NCI-H82 treated with DMSO at 0.1 percent for 48 hours (cell line): Measurements from ENCODE around the gene TGM2.

Experiments used
- DNase-seq: peaks from one replicate; lab custom pipeline; 2025; ENCODE audit not compliant: unreplicated experiment; lab: John Stamatoyannopoulos, UW

Gene TGM2

DNA sequence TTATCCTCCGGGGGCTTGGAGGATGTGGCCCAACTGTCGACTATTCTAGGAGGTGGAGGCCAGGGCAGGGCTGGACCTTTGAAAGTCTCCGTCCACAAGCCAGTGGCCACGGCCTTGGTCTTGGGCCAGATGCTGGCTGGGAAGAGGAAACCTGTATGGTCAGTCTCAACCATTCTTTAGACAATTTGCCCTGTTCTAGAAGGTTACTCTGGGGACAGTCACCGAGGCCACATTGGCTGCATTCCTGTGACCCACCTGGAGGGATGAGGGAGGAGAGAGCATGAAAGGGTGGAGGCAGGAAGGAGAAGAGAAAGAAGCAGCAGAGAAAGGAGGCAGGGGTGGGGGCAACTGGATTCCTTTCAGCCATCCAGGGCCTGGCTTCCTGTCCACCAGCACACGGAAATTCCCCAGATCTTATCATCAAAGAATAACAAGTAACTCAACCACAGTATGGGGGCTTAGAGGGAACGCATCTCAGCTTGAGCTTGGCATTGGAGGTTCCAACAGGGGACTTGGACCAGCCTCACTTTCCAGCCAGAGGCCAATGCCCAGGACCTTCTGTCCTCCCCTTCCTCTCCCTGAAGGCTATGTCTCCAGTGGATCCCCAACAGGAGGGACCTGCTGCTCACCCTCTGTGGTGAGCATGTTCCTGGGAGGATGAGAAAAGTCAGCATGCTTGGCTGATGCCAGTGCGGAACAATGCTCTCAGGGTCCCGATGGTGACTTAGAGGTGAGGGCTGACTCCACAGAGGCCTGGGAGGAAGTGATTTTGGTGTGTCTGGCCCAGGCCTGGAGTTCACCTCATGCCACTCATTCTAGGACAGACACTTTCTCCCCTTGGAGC is 30.4 kb downstream of the TGM2 start:
- no peak for DNase-seq

DNA sequence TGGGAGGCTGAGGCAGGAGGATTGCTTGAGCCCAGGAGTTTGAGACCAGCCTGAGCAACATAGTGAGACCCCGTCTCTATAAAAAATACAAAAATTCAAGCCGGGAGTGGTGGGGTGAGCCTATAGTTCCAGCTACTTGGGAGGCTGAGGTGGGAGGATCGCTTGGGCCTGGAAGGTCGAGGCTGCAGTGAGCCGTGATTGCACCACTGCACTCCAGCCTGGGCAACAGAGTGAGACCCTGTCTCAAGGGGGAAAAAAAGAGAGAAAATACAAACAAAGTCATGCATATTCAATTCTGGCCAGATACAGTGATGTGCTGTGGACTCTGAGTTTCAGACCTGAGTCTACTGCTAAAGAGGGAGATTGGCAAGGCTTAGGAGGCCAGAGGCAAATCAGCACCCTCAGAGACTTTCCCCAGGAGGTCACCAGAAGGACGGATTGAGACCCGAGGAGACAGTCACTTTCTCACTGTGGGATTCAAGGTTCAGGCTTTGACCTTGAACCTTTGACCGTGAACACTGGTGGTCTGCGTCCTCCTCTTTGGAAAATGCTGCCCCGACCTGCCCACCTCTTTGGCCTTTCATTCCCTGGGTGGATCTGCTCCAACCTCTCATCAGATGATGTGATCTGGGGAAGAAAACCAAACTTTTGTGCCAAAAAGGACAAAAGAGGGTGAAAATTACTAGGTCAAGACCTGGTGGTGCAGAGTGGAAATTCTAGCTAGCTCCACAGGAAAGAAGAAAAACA is 31.2 kb downstream of the TGM2 start:
- DNase-seq, result no peak

DNA sequence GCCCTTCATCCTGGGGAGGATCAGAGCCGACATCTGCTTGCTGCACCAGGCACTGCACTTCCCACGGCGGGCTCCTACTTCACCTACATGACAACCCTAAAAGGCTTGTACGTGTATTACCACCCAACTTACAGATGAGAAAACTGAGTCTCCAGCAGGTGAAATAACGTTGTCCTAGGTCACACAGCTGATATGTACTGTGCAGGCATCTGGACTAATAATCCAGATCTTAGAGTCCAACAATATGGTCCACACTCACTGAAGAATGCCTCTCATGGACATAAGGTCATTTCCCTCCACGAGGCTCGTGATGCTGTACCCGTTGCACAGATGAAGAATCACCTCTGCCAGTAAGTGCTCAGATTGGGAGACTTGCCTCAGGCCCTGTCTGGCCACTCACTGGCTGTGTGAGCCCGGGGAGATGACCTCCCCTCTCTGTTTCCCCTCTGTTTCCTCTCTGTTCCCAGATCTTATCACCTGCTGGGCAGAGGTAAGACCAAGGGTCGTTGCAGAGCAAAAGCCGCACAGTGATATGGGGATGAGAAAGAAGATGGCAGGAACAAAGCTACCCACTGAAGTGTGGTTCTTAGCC is 32.1 kb downstream of the TGM2 start:
- DNase-seq, result no peak

GRCh38 chr20:38132156-38132909 is 32.7 kb downstream of the TGM2 start:
- DNase-seq, result no peak

DNA sequence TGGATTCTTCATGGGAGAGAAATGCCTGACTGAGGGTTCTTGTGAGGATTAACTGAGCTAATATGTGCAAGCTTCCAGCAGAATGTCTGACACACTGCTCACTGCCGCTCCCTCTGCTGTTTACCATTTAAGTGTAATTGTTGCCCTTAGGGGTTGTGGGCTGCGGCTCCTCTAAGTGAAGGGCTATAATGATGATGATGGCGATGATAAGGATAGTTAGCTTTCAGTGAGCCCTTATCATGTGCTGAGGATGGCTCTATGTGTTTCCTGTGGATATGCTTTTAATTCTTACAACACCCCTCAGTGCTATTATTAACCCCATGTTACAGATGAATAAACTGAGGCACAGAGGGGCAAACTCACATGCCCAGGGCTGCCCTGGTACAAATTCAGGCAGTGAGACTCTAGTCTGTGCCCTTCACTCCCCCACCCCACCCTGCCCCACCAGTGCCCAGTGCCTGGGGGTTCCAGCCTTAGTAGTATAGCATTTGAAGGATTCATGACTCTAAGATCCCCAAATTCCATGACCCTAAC is 33.4 kb downstream of the TGM2 start:
- DNase-seq, result no peak

- DNase-seq, result no peak
Measured at GRCh38 chr20:38130687-38131587, 34.1 kb downstream of the TGM2 start.

GRCh38 chr20:38129893-38130609 is 35.0 kb downstream of the TGM2 start:
- no peak for DNase-seq

- DNase-seq, result no peak
Measured at GRCh38 chr20:38129248-38129865, 35.7 kb downstream of the TGM2 start.

DNA sequence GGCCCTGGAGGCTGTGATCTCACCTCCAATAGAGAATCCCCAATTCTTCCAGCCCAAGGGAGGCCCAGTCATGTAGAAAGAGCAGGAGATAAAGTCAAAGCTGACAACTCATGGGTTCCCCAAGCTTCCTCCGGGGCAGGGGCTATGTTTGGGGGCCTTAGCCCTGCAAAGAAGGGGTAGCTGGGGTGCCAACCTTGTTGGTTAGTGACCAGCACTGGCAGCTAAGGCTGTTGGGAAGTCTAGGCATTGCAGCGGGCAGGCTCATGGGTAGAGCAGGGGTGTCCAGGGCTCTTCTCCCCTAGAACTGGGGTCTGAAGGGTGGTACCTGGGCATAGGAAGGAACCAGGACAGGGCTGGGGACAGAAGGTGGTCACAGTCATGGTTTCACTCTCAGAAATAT is 36.4 kb downstream of the TGM2 start:
- no peak for DNase-seq

DNA sequence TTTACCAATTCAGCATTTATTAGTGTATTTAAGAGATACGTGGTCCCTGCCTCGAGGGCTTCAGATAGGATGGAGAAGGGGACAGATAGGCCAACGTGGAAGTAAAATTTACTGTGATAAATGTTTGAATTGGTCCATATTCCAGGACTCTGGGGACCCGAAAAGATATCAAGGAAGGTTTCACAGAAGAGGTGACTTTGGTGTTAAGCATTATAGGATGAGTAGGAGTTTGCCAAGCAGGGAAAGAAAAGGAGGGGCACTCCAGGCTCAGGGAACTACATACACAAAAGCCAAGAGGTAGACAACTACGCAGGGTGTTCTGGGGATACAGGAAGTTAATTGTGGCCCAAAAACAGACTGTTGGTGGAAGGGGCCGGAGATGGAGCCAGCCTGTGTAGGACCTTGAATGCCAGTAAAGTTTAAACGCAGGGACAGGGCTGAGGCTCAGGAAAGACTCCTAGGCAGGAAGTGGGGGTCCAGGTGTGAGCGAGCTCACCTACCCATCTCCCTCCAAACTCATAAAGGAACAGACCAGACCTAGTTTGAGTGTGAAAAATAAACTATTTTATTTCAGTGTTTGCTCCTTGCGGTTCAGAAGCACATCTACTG is 37.0 kb downstream of the TGM2 start:
- no peak for DNase-seq

DNA sequence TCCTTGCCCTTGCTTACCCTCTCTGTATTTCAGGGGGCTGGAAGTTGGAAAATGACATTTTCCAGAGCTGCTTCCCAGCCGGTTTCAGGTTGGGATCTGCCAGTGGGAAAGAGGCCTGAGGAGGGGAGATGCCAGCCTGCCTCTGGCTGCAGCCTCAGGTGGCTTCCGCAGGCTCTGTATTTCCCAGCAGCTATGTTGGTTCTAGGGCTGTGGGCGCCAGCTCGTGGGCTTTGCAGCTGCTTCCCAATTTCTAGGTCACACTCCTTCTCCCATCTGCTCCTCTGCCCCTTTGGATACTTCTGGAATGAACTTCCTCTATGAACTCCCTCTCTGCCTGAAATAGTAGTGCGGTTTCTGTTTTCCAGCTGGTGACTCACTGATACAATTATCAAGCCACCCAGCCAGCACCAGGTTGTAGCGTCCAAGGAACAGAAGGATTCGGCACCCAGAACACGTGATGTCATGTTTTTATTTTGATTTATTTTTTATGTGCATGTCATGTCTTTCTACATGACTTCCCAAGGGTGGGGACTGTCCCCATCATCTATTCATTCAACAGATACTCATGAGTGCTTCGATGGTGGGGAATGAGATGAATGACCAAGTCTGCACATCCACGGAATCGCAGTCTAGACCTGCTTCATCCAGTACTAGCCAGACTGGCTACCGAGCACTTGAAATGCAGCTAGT is 38.0 kb downstream of the TGM2 start:
- no peak for DNase-seq

GRCh38 chr20:38126146-38126921 is 38.7 kb downstream of the TGM2 start:
- DNase-seq, result no peak

DNA sequence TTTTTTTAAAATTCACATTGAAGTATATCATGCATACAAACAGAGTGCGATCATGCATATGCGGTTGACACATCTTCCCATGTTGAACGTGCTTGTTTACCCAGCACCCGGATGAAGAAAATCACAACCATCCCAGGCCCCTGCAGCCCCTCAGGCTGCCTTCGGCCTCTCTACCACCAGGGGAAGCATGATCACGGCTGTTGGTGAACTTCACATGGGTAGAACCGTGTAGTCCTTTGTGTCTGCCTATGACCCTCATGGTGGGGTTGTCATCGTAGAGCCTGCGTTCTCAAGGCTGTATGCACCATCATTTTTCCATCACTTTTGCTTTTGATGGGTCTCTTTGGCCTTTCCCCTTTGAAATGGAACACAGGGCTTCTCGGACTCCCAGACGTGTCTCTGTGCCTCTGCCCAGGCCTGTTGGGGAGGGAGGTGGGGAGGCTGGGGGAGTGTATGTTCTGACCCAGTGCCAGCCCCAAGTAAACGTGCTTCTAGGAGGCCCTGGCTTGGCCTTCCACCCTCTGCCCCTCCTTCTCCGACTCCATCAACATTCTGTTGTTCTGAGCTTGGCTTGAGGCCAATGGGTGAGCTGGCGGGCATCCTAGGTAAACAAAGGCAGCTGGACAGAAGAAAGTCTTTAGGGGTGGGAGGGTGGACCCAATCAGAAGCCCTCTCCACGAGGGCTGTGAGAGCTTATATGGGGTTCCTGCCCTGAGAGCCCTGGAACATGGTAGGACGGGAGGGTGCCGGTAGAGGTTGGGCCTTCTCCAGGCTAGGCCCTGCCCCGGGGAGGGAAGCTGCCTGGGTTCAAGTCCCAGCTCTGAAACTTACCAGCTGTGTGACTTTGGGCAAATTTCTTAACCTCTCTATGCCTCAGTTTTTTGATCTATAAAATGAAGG is 39.7 kb downstream of the TGM2 start:
- no peak for DNase-seq

DNA sequence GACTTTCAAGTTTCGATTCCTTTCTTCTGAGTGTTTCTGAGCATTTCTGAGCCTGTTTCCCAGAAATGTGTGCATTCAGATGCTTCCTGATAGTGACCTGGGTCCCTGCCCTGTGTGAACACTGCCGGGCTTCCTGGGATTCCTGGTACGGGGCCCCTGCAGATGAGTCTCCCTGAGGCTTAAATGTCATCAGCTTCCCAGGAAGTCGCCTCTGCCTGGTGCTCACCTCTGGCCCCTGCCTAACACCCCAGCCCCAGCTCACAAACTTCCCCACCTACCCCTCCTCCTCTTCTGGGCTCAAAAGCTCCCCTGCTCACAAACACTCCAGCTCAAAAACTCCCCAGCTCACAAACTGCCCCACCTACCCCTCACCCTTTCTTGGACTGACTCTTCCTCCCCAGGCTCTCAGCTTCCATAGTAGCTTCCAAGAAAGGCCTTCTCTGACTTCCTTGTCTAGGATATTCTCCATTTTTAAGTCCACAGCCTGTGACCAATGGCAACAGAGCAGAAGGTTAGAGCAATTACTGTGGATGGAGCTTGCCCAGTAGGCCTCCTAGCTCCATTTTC is 42.0 kb downstream of the TGM2 start:
- no peak for DNase-seq

DNA sequence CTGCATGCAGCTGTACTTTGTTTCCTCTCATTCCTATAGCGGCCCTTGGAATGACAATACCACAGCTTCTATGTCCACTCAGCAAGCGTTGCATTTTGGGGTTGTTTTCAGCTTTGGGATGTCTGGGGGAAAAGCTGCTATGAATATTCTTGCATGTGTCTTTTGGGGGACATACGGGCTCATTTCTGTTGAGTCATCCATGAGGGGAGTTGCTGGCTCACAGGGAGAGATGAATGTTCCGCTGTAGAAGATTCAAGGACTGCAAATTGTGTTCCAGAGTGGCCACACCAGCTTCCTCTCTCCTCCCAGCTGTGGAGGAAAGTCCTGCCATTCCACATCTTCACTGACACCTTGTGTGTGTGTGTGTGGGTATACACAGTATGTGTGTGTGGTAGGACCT is 43.3 kb downstream of the TGM2 start:
- no peak for DNase-seq

- no peak for DNase-seq
Measured at GRCh38 chr20:38120625-38120988, 44.5 kb downstream of the TGM2 start.
